OCI-LY1 (cell line): Measurements from ENCODE around the gene LAMA4.

Experiments
- EZH2 ChIP-seq: fragments of 200-600 bp; sonication (generic), shearing (Covaris generic); IDR thresholded peaks from 2 replicates; pipeline ENCODE4 v1.8.0; 2017; ENCODE audit warnings: borderline replicate concordance, mixed run types, mild to moderate bottlenecking, antibody characterized with exemption, low read length, moderate library complexity, mixed read lengths
- TF ChIP-seq, protein P1 (sequence below): fragments of 200-600 bp; sonication (generic), shearing (Covaris generic); IDR thresholded peaks from 2 replicates; pipeline ENCODE4 v1.5.1; 2017; ENCODE audit warnings: mild to moderate bottlenecking, antibody characterized with exemption, low read length, moderate library complexity, mixed read lengths

DNA sequence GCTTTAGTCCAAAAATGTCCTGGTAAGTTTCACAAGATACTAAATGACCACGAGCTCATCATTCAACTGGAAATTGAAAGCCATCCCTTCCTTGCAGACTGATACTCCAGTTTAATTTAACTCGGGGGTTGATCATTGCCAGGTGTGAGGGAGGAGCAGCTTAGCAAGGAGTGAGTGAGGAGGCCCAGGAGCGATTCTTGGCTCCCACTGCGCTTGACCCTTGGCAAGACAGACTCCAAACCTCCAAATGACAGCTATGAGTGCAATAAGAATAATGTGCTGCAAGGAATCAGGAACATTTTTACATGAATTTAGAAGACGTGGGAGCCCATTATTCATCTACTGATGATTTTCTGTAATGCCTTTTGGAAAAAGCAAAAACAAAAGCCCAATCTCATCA, 64.9 kb downstream of the LAMA4 start:
- TF ChIP-seq, protein P1, sequence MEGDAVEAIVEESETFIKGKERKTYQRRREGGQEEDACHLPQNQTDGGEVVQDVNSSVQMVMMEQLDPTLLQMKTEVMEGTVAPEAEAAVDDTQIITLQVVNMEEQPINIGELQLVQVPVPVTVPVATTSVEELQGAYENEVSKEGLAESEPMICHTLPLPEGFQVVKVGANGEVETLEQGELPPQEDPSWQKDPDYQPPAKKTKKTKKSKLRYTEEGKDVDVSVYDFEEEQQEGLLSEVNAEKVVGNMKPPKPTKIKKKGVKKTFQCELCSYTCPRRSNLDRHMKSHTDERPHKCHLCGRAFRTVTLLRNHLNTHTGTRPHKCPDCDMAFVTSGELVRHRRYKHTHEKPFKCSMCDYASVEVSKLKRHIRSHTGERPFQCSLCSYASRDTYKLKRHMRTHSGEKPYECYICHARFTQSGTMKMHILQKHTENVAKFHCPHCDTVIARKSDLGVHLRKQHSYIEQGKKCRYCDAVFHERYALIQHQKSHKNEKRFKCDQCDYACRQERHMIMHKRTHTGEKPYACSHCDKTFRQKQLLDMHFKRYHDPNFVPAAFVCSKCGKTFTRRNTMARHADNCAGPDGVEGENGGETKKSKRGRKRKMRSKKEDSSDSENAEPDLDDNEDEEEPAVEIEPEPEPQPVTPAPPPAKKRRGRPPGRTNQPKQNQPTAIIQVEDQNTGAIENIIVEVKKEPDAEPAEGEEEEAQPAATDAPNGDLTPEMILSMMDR = no peak
- TF ChIP-seq EZH2 = no peak
